ENCODE results near the gene LPP. TPM values are rescaled to one million over a fixed set of nuclear protein-coding genes. Genes with fewer than 3 reads are reported as not detected.

The LPP gene
- total and polyA plus RNA-seq, 10 of the 15 experiments (the other 5 are each of a cell fraction or from before 2014, with no cell fraction given) = under 0.01 to 0.62 (median 0.03) TPM

- H3K4me1 ChIP-seq (ENCODE audit: control insufficient read depth, insufficient read depth, low read length) = no peaks in the 10 kb centered on the region
- TF ChIP-seq ZNF687 (IDR thresholded peaks at IDR 0.05) = no peak
- no peak for TF ChIP-seq RB1 (IDR thresholded peaks at IDR 0.05; ENCODE audit: borderline replicate concordance)
- TF ChIP-seq E4F1 (IDR thresholded peaks at IDR 0.05; ENCODE audit: borderline replicate concordance, partially characterized antibody) = no peak
- TF ChIP-seq MAX (IDR thresholded peaks at IDR 0.05; ENCODE audit: low read depth, low read length) = no peak
- TF ChIP-seq E2F4 (IDR thresholded peaks at IDR 0.05; ENCODE audit: low read depth, low read length) = no peak
- TF ChIP-seq KAT2A (conservative IDR thresholded peaks at IDR 0.05; ENCODE audit: control insufficient read depth, low read depth, low read length) = no peak
- TF ChIP-seq ZNF384 (IDR thresholded peaks at IDR 0.05; ENCODE audit: borderline replicate concordance, low read depth, low read length) = no peak
- TF ChIP-seq HSF1 (IDR thresholded peaks at IDR 0.05; ENCODE audit: low read depth, low read length) = no peak
- TF ChIP-seq NFYA (IDR thresholded peaks at IDR 0.05; ENCODE audit: borderline replicate concordance, low read depth, low read length) = no peak
- no peak for TF ChIP-seq YY1 (IDR thresholded peaks at IDR 0.05; ENCODE audit: low read depth, low read length)
- DNase-seq (ENCODE audit: low read depth, low spot score) (no peak), FAIRE-seq (no peak), ATAC-seq (no peak)
- no TSS peak for BruUV-seq (replicated peaks)
- no peak overlapping the region for H3K9ac ChIP-seq (ENCODE audit: control insufficient read depth, insufficient read depth, low read length)
- 79% methylated on average over 8 of the region's 8 CpGs for WGBS (ENCODE audit: insufficient coverage, insufficient replicate concordance, low lambda C conversion rate, missing lambda C conversion rate)
- CTCF ChIA-PET = no interaction called here
- H3K4me2 ChIP-seq (ENCODE audit: control insufficient read depth, insufficient read depth) = no peak overlapping the region
- RAD21 ChIA-PET (ENCODE audit: unreplicated experiment) = no interaction called here
- H3K79me2 ChIP-seq (ENCODE audit: control insufficient read depth, insufficient read depth, low read length) = no peaks in the 10 kb centered on the region
- H3K27ac ChIP-seq (ENCODE audit: control insufficient read depth, insufficient read depth) = no peak overlapping the region
- H3K27me3 ChIP-seq (replicated peaks in 1 of 2; ENCODE audit: control insufficient read depth in 2 of 2, insufficient read depth in 2 of 2, low read length in 1 of 2) = peaks cover 0 to 2% of the 10 kb centered on the region in 2 experiments; a peak in 1 of 4 replicates
- intact Hi-C loops (cut with micrococcal nuclease; ENCODE audit: unreplicated experiment) (loop anchor here (10.0 kb wide), 1 partner anchor 1090 kb away; no protein-coding TSS in a partner anchor), in situ Hi-C loops (cut with MboI) (no loop called here)
- no peaks in the 10 kb centered on the region for H3K9me3 ChIP-seq (replicated peaks; ENCODE audit: control insufficient read depth, insufficient read depth, low read length)
- H3K4me3 ChIP-seq = no peak overlapping the region
- H2AFZ ChIP-seq (ENCODE audit: control insufficient read depth, low read depth, low read length) = no peak overlapping the region
- SMC1A ChIA-PET (ENCODE audit: uncharacterized antibody, unreplicated experiment) = no interaction called here
- H4K20me1 ChIP-seq (ENCODE audit: control insufficient read depth, insufficient read depth) = no peaks in the 10 kb centered on the region
- POLR2A ChIA-PET = no interaction called here
- no peaks in the 10 kb centered on the region for H3K36me3 ChIP-seq (ENCODE audit: control insufficient read depth in 2 of 2, insufficient read depth in 2 of 2, low read length in 1 of 2)
These were observed 670.6 kb downstream of the LPP start for GRCh38 chr3:188824566-188824965.

Measured in GM12878 (cell line).